GM21529 (cell line): ENCODE measurements around the gene NELFB.

Experiments used
- ATAC-seq: cut with Tn5 transposase; IDR thresholded peaks from one replicate; pipeline ENCODE4 v1.9.1; 2021; ENCODE audit not compliant: unreplicated experiment

The NELFB gene

DNA sequence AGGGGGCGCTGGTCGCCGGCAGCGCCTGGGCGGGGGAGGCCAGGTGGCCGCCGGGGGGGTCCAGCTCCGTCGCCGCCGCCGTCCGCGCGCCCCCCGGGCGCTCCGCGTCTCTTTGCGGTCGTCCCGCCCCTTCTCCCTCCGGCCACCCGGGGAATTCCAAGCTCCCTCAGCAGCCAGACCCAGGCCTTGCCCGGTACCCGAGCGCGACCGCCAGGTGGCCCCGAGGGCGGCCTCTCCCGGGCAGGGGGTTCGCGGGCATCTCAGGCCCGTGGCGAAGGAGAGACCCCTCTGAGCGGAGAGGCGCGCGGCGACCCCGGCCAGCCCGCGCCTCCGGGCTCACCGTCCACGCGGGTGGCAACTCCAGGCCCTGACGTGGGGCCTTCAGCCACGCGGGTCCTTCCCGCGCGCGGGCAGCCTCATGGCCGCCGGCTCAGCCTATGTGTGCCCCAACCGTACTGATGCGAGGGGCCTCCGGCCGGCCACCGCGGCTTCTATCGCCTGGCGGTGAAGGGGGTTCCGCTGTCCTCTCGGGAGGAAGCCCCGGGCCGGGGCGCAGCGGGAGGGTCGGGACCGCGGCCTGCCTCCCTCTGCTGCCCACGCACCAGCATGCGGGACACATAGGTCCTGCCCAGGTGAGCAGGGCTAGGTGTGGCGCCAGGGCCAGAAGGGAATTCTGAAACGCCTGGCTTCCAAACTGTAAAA lies 47.5 kb downstream of the NELFB start:
- ATAC-seq = peak; percentile 42

DNA sequence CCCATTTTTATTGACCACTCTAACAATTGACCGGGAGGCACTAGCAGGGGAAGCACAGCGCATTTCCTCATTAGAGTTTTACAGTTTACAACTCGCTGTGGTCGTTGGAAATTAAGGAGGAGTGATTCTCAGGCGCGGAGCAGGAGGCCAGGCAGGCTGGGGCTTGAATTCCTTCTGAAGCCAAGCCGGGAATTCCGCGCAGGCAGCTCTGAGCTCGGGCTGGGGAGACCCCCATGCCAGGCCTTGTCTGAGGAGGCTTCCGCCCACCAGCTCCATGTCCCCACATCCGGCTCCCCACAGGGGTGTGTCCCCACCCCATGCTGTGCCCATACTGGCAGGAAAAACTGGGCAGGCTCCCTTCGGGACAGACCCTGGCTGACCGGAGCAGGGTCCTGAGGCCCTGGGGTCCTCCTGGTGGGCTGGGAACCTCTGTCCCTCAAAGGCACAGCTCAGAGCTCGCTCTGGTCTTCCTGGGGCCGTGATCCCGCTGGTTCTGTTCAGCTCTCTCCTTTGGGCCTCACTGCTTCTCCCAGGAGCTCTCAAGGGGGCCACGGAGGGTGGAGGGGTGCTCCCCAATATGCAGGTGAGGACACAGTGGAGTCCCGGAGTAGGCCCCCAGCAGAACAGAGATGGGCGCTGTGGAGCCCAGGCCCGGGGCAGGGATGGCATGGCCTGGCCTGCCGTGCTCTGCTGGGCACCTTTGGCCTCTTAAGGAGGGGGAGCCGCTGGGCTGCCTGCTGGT lies 48.2 kb downstream of the NELFB start:
- ATAC-seq = no peak

DNA sequence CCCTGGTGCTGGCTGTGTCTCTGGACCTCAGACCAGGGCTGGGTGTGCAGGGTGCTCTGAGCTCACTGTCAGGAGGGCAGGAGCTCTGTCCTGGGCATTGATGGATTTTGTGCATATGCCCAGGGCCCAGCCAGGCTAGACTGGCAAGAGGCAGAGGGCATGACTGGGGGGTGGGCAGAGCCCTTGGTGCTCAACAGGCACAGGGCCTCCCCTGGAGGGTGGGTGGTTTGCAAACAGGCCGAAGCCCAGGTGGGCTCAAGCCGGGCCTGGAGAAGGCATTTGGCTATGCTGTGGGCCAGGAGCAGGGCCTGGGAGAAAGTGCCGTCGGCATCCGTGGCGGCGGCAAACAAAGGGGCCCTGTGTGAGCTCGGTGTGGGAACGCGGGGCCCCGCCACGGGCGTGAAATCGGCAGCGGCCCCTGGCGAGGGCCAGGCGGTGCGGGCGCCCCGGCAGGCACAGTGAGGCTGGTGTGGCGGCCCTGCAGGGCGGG lies 48.8 kb downstream of the NELFB start:
- ATAC-seq = no peak

DNA sequence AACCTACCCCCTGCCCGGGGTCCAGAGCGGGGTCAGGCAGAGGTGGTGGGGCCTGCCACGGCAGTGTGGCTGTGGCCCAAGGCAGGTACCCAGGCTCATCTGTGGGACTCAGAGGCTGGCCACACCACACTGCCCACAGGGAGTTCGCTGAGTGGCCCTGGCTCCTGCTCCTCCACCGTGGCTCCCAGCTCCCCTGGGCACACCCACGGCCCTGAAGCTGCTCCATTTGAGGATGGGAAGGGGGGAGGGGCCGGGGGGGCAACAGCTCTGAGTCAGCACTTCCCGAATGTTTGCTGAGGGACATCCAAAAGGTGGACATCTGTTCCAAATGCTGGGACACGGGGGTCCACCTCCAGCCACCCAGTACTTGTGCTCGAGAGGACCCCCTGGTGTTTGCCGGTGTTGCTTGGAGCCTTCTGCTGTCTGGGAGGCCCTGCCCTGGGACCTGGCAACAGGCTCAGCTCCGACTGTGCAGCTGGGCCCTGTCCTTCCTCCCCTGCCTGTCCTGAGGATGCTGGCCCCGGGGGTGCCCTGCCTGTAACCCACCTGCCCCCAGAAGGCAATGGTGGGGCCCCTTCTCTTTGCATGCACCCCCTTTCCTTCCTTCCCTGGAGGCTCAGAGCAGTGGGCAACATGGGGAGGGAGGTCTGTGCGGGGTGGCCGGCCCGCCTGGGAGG lies 49.4 kb downstream of the NELFB start:
- no peak for ATAC-seq

DNA sequence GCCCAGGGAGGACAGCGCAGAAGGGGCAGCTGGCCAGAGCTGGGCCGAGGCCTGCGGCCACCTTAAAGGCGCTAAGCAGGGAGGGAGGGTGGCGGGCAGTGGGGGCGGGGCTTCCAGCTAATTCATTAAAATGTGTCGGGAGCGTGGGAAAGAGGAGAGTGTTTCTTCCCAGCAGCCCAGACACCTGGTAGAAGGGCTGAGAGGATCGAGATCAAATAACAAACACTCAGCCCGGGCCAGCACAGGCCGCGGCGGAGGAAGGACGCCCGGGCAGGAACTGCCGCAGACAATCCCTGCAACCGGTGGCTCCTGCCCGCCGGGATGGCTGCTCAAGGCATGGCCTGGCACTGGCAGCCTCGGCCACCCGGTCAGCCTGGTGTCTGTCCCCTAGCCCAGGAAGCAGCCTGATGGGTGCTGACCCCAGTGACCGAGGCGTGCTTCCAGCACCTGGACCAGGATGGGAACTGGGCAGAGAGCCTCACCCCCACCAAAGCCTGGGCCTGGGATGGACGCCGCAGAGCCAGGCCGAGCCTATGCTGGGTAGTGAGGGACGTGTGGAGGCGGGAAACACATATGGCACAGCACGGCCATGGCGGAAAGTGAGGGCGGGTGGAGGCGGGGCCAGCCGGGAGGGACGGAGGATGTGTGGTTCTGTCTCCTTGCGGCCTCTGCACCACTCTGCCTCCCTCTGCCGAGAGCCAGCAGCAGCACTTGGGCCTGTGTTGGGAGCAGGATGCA lies 50.1 kb downstream of the NELFB start:
- ATAC-seq = no peak

DNA sequence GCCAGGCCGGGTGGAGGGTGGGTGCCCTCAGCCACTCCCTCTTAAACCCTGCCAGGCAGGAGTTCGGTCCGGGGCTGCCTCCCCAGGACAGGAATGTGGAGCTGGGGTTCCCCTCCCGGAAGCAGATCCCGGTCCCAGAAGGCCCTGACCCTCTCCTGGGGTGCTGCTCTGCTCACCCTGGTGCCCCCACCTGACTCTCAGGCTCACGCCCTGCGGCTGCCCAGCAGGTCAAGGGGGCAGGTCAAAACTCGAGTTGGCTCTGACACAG lies 50.6 kb downstream of the NELFB start:
- no peak for ATAC-seq

DNA sequence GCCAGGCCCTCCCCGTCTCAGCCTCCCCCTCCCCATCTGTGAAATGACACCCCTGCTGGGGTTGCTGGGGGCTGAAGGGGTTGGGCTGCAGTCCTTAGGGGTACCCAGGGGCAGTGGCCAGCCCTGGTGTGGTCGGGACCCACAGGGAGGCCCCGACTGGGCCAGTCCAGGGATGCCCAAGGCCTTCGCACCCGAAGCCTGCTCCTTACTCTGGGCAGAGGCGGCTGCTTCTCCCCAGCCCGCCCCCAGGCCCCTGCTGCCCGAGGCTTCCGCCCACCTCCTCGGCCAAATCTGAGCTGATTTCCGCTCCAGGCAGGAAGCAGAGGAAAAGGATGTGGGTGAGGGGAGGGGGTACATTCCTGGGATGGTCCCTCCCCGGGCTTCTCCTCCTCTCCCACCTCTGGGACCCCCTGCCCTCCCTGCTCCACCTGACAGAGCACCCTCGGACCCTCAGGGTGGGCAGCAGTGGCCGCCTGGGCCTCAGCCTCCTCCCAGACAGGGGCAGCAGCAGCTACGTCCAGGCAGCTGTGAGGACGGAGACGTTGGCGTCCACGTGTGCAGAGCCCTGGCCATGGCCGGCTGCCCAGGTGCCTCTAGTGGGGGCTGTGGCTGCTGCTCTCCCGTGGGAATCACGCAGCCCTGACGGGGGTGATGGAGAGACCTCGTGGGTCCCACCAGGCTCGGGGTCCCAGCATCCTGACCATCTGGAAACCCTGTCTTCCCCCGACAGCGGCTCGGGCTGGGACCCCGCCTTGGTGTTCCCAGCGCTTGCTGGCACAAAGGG lies 51.1 kb downstream of the NELFB start:
- no peak for ATAC-seq

DNA sequence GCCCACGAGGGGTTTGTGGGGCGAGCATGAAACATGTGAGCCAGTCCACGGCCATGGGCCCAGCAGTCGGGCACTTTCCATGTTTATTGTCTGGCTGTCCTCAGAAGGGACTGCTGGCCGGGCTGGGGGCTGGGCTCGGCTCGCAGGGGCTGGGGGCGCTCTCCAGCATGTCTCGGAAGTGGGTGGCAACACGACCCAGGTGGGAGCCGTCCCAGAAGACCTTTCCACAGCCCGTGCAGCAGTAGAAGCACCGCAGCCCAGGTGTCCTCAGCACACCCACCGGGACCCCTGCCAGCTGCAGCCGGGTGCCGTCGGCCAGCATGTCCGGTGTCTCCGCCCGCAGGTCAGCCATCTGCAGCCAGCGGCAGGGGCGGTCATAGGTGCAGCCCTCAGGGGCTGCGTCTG lies 51.7 kb downstream of the NELFB start:
- ATAC-seq = no peak

DNA sequence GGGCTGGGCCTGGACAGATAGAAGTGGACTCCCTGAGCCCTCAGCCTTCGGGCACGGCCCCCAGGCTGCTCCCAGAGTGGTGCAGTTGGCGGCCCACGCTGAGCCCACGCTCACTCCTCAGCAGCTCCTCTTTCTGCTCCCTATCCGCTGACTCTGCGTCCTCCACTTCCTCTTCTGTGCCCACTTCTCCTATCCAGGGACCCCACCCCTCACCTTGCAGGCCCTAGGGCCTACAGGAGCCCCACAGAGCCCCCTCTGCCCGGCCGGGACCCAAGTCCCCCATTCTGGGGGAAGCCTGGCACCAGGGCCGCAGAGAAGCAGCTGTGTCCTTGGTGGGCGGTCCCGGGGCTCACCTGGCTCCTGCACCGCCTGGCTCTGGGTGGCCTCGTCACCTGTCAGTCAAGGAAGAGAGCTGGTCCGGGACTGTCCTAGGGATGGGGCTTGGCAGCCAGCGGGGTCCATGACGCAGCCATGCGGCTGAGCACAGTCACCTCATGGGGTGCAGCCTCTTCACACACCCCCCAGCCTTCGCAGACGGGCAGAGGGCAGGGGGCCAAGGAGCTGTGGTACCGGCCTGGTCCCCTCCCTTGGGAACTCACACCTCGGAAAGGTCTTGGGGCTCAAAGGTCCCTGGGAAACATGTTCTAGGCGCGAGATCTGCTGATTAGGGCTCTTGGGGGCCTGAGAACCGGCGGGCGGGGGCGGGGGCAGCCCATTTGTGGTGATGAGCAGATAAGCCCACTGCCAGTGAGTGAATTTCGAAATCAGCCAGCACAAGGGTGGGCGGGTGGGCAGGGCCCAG lies 52.3 kb downstream of the NELFB start:
- ATAC-seq = no peak

DNA sequence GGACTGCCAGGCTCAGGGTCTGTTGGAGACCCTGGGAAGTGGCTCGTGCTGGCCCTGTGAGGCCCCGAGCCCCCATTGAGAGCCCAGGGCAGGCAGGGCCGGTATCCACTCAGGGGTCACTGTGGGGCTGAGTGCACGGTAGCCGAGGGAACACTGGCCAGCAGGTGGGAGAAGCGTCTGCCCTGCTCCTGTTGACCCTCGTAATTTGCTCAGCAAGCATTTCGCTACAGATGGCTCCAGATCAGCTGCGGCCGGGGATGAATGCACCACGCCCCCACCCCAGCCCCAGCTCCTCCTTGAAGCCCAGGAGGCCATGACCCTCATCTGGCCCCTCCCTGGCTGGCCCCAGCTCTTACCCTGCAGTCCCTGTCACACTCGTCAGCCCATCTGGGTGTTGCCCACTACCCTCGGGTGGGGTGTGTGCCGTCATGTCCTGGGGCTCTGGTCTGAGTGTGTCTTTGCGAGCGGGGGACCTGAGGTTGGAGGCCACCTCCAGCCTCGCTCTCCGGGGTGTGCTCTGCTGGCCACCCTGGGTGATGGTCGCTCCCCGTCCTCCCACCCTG lies 53.0 kb downstream of the NELFB start:
- no peak for ATAC-seq

DNA sequence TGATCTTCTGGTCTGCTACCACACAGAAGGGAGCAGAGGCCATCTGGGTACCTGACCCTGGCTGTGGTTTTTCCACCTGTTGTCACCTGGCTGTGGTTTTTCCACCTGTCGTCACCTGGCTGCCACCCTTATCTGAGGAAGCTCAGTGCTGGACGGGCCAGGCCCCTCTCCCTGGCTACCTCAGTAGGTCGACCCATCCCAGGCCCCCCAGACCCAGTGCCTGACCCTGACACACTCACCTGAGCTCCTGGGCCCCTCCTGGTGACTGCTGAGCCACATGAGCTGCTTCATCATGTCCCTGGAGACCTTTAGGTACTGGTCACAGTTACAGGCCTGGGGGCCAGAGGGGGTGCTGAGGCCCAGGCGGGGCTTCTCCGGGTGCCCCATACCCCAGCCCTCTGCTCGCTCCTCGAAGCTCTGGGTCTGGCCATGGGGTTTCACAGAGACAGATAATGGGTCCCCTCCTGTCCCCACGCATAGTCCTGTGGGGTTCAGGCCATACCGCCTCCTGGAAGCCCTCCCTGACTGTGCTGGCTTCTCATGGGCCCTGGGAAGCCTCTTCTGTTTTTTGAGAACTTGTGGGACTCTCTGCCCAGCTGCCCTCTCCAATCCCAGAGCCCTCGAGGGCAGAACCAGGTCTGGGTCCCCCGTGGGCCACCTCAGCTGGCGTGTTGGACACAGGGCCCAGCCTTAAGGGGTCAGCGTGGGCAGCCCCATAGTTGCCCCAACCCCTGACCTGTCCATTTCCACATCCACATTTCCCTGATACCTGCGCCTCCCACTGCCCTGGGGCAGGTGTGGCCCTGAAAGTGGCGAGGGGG lies 54.5 kb downstream of the NELFB start:
- ATAC-seq = no peak

DNA sequence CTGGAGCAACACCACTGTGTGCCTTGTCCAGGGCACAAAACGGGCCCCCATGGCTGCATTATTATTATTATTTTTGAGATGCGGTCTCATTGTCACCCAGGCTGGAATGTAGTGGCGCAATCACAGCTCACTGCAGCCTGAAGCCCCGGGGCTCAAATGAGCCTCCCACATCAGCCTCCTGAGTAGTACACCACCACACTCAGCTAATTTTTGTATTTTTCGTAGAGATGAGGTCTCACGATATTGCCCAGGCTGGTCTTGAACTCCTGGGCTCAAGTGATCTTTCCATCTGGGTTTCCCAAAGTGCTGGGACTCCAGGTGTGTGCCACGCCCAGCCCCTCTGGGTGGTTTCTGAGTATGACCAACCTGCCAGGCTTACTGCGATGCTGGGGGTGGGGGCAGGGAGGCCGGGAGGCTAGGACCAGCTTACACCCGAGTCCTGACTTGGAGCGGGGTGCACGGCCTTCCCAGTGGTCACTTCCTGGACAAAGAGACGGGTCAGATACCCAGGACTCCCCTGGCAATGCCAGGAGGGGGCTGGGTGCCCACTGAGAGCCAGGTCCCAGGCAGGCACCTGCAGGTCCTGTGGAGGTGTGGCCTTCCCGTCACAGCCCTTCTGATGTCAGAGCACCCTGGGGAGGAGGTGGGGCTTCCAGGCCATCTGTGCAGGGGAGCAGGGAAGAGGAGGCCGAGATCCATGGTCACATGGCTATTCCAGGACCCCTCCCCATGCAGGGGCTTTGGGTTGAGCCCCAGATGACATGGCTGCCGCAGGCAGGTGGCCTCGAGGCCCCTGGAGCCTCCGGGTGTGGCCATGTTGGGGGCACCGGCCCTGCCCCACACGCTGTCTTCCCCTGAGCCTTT lies 55.3 kb downstream of the NELFB start:
- no peak for ATAC-seq

DNA sequence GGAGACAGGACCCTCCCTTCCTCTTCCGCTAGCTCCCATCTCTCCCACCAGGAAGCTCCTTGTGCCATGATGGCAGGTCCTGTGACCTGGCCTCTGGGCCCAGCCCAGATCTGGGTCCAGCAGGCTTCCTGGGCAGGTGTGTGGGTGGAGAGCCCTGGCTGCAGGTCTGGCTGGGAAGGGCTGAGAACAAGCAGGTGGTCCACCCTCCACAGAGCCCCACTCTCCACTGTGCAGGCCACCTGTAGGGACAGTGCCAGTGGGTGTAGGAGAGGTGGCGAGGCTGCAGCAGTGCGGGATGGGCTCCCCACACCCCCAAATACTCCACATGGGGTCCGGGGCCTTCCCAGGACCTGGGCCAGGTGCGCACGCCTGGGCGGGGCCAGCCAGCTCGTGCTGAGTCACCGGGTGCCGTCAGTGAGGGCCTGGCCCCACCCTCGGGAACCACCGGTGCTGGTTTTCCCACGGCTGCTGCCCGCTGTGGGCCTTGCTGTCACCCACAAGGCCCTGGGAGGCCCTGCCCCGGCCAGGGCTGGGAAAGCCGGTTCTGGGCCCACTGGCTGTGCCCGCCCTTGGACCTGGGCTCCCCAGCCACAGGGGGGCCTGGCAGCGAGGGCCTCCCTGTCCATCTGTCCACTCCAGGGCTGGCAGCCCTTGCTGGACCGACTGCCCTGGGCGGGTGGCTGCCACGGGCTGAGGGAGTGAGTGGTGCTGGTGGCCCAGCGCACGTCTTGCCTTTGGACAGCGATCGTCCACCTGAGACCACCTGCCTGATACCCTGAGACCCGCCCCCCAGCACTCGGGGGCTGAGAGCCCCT lies 56.3 kb downstream of the NELFB start:
- ATAC-seq = no peak

DNA sequence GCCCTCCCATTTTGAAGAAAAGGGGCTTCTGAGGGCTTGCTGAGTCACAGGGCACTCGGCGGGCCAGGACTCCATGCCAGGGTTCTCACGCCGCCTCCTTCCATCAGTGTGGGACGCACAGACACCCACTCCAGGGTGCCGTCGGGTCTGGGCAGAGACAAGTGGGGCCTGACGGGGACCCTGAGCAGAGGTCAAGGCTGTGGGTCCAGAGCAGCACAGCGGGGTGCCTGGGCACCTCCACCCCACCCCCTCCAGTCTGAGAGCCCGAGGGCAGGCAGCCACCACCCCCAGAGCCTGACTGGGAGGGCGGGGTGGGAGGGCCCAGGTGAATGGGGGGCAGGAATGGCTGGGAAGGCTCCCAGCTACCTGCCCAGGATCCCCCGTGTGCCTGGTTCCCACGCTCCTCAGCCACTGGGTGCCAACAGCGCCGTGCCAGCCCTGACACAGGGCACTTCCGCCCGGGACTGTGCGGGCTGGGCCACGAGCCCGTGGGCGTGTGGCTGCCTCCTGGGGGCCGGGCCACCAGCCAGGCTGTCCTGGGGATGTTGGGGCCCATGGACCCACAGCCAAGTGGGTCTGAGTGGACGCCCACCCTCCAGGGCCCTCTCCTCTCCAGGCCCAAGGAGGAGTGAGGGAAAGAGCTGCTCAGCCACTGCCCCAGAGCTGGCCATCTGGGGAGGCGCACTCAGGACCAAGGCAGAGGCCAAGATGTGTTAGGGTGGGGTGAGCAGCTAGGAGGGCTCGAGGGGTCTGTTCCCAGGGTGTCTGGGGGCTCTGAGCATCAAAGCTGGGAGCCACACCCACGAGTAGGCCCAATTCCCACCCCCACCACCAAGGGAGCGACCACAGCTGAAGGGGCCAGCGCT lies 57.1 kb downstream of the NELFB start:
- no peak for ATAC-seq

DNA sequence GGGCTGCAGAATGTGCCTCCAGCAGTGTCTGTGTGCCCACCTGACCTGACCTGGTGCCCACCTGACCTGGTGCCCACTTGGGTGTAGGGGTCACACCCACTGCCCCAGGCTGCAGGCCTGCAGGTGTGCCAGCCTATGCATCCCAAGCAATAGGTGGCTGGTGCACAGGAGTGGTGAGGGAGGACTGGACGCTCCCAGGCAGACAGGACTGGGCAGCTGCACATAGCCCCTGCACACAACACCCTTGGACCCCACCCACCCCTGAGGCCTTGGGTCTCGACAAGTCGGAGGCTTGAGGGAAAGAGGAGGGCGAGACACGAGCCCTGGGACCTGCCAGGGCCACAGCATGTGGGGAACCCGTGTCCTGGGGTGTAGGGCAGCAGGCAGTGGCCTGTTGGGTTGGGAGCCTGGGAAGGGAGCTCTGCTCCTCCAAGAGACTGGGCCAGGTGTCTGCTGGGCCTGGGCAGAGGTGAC lies 57.8 kb downstream of the NELFB start:
- ATAC-seq = no peak
